HT-29 (cell line): Measurements from ENCODE around the gene DCST2. TPM values are rescaled to one million over a fixed set of nuclear protein-coding genes. Genes with fewer than 3 reads are reported as not detected.

Experiments used
- DNase-seq: peaks from one replicate; pipeline ENCODE4 v3.0.0-alpha.2; 2015; ENCODE audit warnings: low spot score
- total RNA-seq: library from RNA; depleted of rRNA; stranded (reverse); fragments of >200 nt; shearing (Covaris generic); gene quantifications from 2 replicates; pipeline ENCODE4 v1.2.3, GENCODE V29; 2014

Gene DCST2
- total RNA-seq, 1 experiment from 2014 or later, result 3.3 TPM

GRCh38 chr1:155070158-155070621 lies 36.6 kb upstream of the DCST2 start:
- DNase-seq, result peak; percentile 35

- DNase-seq, result peak; percentile 53
Measured at GRCh38 chr1:155069551-155070157, 36.1 kb upstream of the DCST2 start.

- DNase-seq, result no peak
Measured at GRCh38 chr1:155068599-155068998, 35.0 kb upstream of the DCST2 start.

- no peak for DNase-seq
Measured at GRCh38 chr1:155066777-155067176, 33.2 kb upstream of the DCST2 start.

GRCh38 chr1:155064832-155065429 lies 31.4 kb upstream of the DCST2 start:
- DNase-seq, result no peak

- peak; percentile 34 for DNase-seq
Measured at GRCh38 chr1:155064111-155064831, 30.7 kb upstream of the DCST2 start.

GRCh38 chr1:155063550-155064110 lies 30.0 kb upstream of the DCST2 start, which contains the start of gene EFNA4:
TSS of gene EFNA4 (plus strand) at chr1:155063740. CDS start at chr1:155063824, 84 bp downstream.
- peak; percentile 95 for DNase-seq

- DNase-seq, result peak; percentile 84
Measured at GRCh38 chr1:155062702-155063411, 29.3 kb upstream of the DCST2 start.

GRCh38 chr1:155062151-155062686 lies 28.6 kb upstream of the DCST2 start:
- no peak for DNase-seq

GRCh38 chr1:155061381-155062150 lies 28.0 kb upstream of the DCST2 start:
- DNase-seq, result peak; percentile 97

- DNase-seq, result no peak
Measured at GRCh38 chr1:155060736-155061135, 27.2 kb upstream of the DCST2 start.

GRCh38 chr1:155057788-155058211 lies 24.2 kb upstream of the DCST2 start:
- DNase-seq, result no peak

- no peak for DNase-seq
Measured at GRCh38 chr1:155057104-155057503, 23.5 kb upstream of the DCST2 start.

- no peak for DNase-seq
Measured at GRCh38 chr1:155053531-155054105, 20.0 kb upstream of the DCST2 start.

- peak; percentile 72 for DNase-seq
Measured at GRCh38 chr1:155052439-155053395, 19.1 kb upstream of the DCST2 start.

GRCh38 chr1:155051777-155052398 lies 18.3 kb upstream of the DCST2 start:
- peak; percentile 48 for DNase-seq

- no peak for DNase-seq
Measured at GRCh38 chr1:155051342-155051776, 17.8 kb upstream of the DCST2 start.

- DNase-seq, result peak; percentile 92
Measured at GRCh38 chr1:155050560-155051341, 17.2 kb upstream of the DCST2 start, which contains the start of gene ADAM15. TSS of gene ADAM15 (plus strand) at chr1:155051316. CDS start at chr1:155051387, 71 bp downstream.
